ENCODE measurements around the gene GGTLC2.

Gene GGTLC2

DNA sequence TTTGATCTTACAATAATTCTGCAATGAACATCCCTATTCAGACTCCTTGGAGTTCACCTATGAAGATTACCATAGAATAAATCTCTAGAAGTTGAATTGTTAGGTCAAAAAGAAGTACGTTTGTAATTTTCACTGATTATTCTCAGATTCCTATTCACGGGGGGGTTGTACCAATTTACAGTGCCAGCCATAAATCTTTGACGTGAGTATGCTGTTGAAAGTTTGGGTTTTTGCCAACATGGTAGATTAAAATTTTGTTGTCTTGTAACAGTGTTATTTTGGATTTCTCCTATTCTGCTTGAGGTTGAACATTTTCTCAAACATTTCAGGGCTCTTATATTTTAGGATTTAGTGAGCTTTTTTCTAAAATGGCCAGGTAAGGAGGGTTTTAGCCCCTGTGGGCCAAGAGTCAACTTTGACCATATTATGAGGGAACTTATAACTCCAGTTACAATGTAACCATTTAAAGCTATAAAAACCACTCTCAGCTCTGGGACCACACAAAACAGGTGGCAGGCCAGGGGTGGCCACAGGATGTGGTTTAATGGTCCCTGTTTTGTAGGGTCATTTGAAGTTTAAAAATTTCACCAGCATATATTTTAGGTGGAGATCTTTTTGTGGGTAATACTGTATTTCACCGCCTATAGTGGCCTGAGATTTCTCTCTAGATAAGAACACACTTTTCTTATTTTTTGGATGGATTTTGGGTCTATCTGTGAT, 25.8 kb downstream of the GGTLC2 start:
- DNase-seq, result no peak

DNA sequence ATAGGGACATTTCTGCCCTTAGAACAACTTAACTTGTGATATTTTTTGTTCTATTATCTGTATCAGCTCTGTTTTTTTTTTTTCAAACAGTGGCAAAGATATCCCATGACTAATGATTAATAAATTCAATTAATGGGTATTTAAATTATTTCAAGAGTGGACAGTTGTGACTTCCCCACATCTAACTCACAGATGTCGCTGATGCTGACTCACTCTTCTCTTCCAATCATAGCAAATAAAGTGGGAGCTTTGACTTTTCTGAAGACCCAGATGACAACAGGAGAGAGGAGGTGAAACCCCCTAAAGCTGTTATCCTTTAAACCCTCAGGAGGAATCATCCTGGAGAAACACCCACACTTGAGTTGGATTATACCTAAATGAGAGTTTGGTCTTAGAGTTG, 27.1 kb downstream of the GGTLC2 start:
- DNase-seq, result no peak

DNA sequence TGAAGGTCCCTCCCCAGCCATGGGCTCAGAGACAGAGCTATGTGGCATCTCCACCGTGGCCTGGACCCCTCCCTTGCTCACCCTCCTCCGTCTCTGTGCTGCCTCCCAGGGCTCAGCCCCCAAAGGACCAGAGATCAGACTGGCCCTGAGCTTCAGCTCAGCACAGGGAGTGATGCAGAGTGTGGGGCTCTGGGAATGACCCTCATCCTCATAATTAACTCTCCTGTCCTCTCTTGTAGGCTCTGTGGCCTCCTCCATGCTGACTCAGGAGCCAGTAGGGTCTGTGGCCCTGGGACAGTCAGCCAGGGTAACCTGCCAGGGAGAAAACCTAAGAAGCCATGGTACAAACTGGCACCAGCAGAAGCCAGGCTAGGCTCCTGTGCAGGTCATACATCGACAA, 28.7 kb downstream of the GGTLC2 start:
- no peak for DNase-seq

DNA sequence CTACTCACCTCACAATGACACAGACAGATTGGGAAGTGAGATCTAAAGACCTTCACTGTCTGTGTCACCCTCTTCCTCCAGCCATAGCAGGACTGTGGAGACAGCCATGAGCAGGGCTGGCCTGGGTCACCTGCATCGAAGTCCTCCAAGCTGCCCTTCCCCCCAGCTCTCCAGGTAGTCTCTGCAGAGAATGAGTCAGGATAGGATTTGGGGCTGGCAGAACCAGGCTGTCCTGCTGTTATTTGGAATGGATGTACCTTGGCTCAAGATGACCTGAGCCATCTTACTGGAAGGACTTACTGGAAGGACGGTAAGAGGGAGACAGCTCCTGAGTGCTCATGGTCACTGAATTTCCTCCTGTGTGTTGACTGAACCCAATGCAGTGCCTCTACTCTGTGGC, 29.2 kb downstream of the GGTLC2 start:
- DNase-seq, result no peak

DNA sequence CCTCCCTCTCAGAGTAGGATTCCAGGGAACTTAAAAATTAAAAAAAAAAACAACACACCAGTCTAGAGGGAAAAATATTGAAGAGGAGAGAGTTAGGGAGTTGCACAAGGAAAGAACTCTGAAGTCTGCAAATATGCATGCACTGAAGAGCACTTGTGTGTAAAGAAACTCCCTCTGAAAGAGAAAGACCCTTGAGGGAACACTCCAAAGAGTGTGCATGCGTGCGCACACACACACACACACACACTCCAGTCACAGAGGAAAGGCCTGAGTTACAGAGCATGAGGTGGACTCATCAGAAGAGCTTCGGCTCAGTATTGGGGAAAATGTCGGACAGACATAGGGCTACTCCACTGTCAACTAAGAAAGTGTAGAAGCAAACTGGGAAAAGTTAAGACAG, 30.1 kb downstream of the GGTLC2 start:
- no peak for DNase-seq

DNA sequence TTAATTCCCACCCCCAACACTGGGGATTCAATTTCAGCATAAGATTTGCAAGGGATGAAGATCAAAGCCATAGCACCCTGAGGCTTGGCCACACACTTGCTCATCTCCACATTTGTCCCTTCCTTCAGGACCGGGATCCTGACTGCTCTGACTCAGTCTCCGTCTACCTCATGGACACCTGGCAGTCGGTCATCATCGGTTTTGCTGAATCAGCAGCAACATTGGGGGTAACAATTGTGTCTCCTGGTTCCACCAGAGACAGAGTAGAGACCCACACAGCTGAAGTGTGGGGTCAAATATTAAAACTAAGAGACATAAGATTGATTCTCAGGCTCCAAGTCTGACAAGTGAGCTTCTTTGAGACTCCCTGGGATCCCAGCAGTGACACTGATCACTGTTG, 34.6 kb downstream of the GGTLC2 start:
- DNase-seq, result no peak

DNA sequence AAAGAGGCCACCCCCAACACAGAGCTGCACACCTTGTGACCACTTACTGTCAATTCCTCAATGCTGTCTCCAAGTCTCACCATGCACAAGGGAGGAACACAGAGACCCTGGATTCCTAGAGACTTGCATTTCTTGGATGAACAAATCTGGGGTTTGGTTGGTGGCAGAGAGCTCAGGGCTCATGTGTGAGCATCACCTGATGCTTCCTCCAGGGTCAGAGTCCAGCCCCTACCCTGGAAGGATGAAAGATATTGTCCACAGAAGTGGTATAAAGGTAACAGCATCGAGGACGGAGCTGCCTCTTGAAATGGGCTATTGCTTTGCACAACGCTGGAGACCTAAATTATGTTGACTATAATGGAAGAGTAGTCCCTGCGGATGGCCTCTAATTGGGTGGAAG, 36.0 kb downstream of the GGTLC2 start:
- DNase-seq, result no peak

DNA sequence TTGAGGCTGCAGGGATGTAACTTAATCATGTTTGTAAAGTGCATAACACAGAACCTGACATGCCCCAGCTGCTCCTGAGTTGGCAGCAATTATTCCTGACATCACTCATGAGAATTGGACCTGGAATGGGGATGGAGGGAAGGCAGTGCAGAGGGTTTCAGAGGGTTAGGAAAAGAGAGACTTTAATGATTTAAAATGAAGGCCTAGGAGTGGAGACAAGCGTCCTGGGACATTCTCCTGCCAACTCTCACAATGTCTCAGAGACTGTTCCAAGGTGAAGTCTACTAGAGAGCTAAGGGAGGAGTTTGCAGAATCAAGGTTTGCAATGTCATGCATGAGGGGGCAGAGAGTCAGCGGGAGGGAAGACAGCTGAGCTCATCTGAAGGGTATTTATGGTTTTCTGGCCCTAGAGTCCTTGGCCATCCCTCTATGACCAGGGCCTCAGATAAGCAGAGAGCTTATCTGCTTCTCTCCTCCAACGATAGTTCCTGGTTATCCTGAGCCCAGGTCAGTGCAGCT, 36.9 kb downstream of the GGTLC2 start:
- no peak for DNase-seq

DNA sequence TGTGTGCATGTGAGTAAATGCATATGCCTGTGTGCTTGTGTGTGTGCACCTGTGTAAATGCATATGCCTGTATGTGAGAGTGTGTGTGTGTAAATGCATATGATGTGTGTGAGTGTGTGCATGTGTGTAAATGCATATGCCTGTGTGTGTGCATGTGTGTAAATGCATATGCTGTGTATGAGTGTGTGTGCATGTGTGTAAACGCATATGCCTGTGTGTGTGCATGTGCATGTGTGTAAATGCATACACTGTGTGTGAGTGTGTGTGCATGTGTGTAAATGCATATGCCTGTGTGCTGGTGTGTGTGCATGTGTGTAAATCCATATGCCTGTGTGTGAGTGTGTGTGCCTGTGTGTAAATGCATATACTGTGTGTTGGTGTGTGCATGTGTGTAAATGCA, 37.8 kb downstream of the GGTLC2 start:
- DNase-seq, result no peak

DNA sequence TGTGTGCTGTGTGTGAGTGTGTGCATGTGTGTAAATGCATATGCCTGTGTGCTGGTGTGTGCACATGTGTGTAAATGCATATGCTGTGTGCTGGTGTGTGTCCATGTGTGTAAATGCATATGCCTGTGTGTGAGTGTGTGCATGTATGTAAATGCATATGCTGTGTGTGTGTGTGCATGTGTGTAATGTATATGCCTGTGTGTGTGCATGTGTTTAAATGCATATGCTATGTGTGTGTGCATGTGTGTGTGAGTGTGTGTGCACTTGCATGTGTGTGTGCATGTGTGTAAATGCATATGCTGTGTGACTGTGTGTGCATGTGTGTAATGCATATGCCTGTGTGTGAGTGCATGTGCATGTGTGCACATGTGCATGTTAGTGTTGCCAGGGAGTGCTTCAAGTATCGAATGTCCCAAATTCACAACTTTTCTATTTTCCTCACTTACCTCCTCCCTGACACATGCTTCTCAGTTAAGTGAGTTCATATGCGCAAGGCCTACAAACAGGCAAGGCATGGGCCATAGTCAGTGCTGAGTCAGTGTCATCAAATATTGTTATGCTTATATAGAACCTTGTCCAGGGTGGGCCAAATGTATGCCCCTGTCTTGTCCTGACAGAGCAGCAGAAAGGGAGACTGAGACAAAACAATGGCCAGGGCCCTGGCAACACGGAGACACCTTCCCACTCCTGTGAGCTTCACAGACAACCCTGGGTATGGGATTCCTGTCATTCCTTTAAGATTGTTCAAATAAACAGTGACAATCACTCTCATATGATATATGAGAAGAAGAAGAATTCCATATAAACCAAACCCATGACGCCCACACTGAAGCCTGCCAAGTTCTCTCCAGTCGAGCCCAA, 38.6 kb downstream of the GGTLC2 start:
- no peak for DNase-seq

DNA sequence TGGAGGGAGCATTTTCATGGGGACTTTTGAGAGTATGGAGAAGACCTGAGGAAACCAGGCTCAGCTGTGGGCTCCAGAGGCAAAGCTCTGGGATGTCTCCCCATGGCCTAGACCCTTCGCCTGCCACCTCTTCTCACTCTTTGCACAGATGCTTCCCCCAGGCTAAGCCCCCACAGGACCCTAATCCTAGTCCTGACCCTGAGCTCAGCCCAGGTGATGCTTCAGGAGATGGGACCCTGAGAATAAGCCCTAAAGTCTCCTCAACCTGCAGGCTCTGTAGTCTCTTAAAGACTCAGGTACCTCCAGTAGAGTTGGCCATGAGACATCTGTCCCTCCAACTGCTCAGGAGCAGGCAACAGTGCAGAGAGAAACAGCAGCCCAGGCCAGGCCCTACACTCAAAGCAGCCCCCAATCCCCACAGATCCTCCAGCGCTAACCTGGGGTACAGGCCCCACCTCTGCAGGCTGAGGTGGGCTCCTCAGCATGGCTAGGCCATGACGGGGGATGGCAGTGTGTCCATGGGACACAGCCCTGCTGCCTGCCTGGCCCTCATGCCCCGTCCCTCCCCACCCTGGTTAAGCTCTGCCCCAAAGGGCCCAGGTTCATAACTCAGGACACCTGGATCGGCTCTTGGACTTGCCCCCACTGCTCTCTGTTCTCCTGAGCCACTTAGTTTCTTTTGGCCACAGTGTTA, 39.4 kb downstream of the GGTLC2 start:
- DNase-seq, result no peak

DNA sequence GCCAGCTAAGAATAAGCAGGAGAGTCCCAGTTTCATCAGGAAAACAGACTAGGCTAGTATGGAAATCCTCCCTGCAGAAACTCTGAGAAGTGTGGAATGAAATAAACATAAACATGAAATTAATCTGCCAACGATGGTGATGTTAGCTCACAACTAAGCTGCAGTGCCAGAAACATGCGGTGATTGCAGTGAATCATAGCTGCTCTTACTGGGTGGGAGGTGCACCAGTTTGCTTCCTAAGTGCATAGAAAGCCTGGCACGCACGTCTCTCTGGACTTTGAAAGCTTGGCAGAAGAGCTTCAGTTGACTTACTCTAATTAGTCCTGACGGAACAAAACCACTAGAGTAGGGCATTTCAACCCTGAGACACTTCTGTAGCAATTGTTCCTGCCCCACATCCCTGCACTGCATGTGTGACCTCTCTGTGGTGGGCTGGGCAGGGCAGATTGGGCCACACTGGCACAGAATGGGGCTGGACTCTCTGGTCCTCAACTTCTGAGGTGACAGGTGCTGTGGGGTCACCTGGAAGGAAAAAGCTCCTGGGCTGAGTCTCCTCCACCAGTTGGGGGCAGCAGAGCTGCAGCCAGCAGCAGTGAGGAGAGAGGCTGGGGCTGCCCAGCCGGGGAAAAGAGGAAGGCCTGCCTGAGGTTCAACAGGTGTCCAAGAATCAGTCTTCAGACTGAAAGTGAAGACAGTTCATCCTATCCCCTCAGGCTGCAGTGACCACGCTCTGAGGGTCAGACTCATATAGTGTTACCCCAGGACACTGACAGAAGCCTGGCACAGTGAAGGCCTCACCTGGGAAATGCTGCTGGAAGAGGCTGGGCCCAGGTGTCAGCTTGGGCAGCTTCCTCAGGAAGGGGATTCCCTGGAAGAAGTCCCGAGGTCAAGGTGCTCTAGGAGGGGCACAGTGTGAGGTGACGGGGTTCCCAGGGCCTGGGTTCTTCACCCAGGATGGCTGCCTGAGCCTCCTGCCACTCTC, 40.5 kb downstream of the GGTLC2 start:
- DNase-seq, result peak in 1 of 2 donors; percentile 26

DNA sequence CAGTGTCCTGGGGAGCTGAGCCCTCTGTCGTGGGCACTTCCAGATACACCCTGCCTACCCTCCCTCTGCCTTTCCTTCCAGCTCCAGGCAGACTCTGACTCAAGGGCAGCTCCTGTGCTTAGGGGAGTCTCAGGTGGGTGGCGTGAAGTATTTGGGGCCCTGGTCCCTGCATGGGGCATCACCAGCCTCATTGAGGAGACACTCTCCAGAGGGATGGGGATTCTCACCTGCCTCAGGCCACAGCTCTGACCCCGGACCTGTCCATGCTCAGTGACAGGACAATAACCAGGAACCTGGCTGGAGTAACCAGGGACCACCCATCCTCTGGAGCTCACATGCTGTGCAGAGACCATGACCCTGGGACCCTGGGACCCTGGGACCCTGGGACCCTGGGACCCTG, 41.2 kb downstream of the GGTLC2 start:
- DNase-seq, result no peak

DNA sequence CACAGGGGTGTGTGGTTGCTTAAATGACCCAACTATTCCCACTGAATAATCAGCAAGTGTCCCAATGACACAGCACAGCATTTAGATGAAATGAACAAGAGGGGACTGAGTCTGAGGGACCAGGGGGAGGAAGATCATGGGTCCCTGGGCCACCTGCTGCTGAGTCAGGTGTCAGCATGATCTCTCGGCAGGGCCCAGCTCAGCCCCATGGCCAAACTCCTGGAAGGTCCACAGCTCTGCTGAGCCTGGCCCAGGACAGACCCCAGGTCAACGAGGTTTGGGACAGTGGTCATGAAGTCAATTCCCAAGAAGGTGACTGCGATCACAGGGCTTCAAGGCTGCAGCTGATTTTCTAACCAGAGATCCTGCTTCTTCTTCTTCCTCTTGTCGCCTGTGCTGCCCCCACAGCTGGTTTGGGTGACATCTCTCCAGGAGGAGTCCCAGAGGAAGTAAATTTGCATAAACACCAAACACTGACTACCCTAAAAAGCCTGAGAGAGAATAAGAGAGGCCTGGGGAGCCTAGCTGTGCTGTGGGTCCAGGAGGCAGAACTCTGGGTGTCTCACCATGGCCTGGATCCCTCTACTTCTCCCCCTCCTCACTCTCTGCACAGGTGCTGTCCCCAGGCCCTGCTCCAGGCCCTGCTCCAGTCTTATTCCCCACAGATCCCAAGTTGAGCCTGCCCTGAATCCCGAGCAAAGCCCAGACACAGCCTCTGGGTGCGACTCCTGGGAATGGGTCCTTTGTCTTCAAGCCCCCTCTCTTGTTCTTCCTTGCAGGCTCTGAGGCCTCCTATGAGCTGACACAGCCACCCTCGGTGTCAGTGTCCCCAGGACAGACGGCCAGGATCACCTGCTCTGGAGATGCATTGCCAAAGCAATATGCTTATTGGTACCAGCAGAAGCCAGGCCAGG, 42.0 kb downstream of the GGTLC2 start:
- DNase-seq, result peak; percentile 52 to 67

DNA sequence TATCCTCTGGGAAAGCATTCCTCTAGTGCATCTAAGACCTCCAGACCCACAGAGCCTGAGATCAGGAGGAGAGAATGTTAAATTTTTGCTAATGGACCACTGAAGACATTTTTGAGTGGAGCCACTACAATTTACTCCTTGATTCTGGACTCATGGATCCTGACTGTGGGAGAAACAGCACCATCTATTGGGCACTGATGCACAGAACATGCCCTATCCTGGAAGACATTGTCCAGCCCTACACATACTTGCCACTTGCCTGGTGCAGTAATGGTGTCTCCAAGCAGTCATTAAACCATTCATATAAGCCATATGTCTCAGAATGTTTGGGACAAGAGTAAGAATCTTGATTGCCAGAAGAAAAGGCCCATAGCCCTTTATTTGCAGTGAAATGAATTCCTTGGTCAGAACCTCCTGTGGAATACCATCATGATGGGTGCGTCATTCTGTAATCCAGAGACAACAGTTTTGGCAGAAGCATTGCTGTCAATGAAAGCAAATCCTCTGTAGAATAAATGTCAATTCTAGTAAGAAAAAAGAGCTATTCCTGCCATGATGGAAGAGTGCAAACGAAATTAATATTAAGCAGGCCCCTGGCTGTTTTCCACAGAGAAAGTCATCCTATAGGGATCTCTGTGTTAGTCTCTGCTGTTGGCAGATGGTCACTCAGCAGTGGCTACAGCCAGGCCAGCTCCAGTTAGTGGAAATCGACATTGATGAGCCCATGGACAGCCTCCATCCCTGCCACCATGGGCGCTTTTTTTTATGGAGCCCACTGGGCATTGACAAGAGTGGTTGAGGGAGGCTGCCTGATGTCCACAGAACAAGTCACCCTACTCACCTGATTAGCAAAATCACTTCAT, 43.5 kb downstream of the GGTLC2 start:
- peak; percentile 46 to 53 for DNase-seq

DNA sequence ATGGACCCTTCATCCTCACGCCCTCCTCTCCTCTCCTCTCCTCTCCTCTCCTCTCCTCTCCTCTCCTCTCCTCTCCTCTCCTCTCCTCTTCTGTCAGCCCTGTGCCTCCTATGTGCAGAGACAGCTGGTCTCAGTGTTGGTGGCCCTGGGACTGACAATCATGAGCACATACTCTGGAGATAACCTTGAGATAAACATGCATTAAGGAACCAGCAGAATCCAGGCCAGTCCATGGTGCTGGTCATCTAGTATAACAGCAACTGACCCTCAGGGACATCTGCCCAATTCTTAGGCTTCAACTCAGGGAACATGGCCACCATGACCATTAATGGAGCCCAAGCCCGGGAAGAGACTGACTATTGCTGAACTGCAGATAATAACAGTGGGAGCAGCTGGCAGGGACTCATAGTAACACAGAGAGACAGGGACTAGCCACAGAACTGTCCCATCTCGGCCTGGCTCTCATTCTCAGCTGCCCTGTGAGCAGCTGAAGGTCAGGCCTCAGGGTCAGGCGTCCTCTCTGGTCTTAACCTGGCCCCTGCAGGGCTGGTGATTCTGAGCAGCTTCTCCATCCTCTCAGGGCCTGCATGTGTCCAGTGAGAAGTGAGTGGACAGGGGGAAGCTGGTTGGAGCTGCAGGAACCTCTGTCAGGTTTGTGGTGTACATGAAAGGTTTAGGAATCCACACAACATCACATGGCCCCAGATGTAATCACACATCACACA, 45.4 kb downstream of the GGTLC2 start:
- no peak for DNase-seq

DNA sequence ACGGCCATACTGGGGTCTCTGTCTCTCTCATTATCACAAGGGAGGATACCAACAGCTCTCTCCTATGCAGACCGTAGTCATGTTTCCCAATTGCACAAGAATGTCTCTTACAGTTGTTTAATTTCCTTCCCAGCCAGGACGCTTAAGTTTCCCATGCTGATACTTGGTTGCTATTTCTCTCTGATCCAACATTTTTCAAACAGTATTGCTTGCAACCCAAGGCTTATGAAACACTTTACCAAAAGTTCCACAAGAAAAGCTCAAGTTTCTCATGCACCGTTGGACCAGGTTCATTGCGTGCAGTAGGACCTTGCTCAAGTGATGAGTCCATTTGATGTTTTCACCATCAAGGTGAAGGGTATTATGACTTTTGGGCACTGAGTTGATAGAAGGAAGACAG, 46.6 kb downstream of the GGTLC2 start:
- DNase-seq, result no peak

DNA sequence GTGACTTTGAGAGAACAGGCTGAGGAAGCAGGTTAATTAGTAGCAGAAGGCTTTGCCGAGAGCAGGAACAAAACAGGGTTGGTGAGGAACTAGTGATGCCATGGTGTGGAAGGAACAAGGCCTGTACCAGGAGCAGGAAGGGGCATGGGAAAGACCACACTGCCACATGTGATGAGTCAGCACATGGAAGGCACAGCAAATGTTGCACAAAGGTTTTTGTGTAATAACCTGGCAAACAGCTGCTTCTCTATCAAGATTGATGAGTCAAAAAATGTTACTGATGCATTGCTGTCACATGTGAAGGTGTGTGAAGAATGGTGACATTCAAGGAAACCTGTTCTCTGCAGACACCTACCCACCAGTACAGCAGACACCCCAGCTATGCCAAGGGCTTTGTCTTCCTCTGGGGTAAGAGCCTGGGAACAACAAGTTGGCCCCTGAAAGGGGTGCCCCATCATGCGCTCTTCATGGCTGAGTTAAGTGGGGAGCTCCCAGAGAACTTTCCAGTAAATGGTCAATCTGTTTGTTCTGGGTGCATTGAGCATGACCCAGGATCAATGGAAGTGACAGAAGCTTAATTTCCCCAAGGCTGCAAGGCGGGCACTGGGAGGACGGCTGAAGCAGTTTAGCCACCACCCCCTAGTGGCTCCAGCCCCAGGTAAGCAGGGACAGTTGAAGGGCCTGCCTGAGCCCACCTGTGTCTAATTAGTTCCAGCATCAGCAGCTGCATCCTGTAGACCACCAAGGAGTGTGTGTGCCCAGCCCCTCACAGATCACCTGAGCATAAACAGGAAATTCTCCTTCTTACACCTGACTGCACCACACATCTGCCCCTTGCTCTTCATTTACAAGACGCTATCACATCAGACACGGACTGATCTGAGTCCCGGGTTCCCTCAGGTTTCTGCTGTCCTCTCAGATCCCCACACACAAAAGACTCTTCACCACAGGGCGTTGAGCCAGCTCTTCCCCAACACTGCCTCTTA, 47.6 kb downstream of the GGTLC2 start:
- peak; percentile 25 to 53 for DNase-seq

Data from inflammatory macrophage (primary cell).